Keratinocyte (primary cell): ENCODE results near the gene ELAVL2. TPM values are rescaled to one million over a fixed set of nuclear protein-coding genes. Genes with fewer than 3 reads are reported as not detected.

ENCODE experiments used
- DNase-seq: peaks from one replicate; pipeline ENCODE4 v3.0.0-alpha.2; 2011; ENCODE audit warnings: low read depth, missing footprints, low spot score
- FAIRE-seq: peaks from 2 replicates; lab custom pipeline; 2011; peaks lifted over from hg19 to GRCh38; lab: Jason Lieb, UNC
- H2AFZ ChIP-seq: 2 replicates; pipeline ENCODE4 v1.6.0; 2012; ENCODE audit warnings: low read length, control low read depth, inconsistent platforms; ENCODE audit not compliant: control insufficient read depth
- H3K27ac ChIP-seq: 2 replicates; pipeline ENCODE4 v1.5.1; 2011; ENCODE audit warnings: low read length; ENCODE audit not compliant: control insufficient read depth, insufficient read depth
- H3K27me3 ChIP-seq: 3 replicates; pipeline ENCODE4 v1.6.0; 2011; ENCODE audit warnings: low read length; ENCODE audit not compliant: control insufficient read depth, insufficient read depth; ENCODE audit errors: extremely low read depth
- H3K36me3 ChIP-seq, 2 experiments: 2 replicates in 1 of 2; 3 replicates in 1 of 2; pipeline ENCODE4 v1.5.1; 2011; ENCODE audit warnings: low read length in 2 of 2, mild to moderate bottlenecking in 1 of 2; ENCODE audit not compliant: control insufficient read depth in 2 of 2, insufficient read depth in 2 of 2; ENCODE audit errors: extremely low read depth in 1 of 2
- H3K4me1 ChIP-seq: 3 replicates; pipeline ENCODE4 v1.5.1; 2011; ENCODE audit warnings: low read length; ENCODE audit not compliant: control insufficient read depth, insufficient read depth; ENCODE audit errors: extremely low read depth
- H3K4me2 ChIP-seq: 3 replicates; pipeline ENCODE4 v1.6.0; 2011; ENCODE audit warnings: low read depth, low read length; ENCODE audit not compliant: control insufficient read depth, insufficient read depth; ENCODE audit errors: extremely low read depth
- H3K4me3 ChIP-seq, 3 experiments: fragments of 200-600 bp in 1 of 3; sonication (generic) in 1 of 3; 2 replicates in 2 of 3; 3 replicates in 1 of 3; pipeline ENCODE4 v1.5.1; 2011 to 2016; ENCODE audit warnings: low read length in 3 of 3, mild to moderate bottlenecking in 3 of 3, control low read depth in 2 of 3, inconsistent platforms in 1 of 3, low read depth in 1 of 3, mixed read lengths in 1 of 3, mixed run types in 1 of 3, moderate library complexity in 1 of 3; ENCODE audit not compliant: control insufficient read depth in 2 of 3, insufficient read depth in 2 of 3; ENCODE audit errors: extremely low read depth in 1 of 3
- H3K79me2 ChIP-seq: 2 replicates; pipeline ENCODE4 v1.6.0; 2012; ENCODE audit warnings: low read length; ENCODE audit not compliant: control insufficient read depth, insufficient read depth
- H3K9ac ChIP-seq: 3 replicates; pipeline ENCODE4 v1.6.0; 2011; ENCODE audit warnings: low read length; ENCODE audit not compliant: control insufficient read depth, insufficient read depth; ENCODE audit errors: extremely low read depth
- H3K9me1 ChIP-seq: 3 replicates; pipeline ENCODE4 v1.6.0; 2011; ENCODE audit warnings: low read length; ENCODE audit not compliant: control insufficient read depth, insufficient read depth; ENCODE audit errors: extremely low read depth
- H3K9me3 ChIP-seq: 2 replicates; pipeline ENCODE4 v1.5.1; 2012; ENCODE audit warnings: low read depth, low read length; ENCODE audit not compliant: control insufficient read depth
- H4K20me1 ChIP-seq: 3 replicates; pipeline ENCODE4 v1.6.0; 2011; ENCODE audit warnings: low read length; ENCODE audit not compliant: control insufficient read depth, insufficient read depth; ENCODE audit errors: extremely low read depth
- EZH2 ChIP-seq: IDR thresholded peaks from one replicate; pipeline ENCODE4 v1.6.1; 2012; ENCODE audit warnings: inconsistent platforms, mild to moderate bottlenecking, low read length, moderate library complexity
- dilution Hi-C: fragments of 300-500 bp; cut with MboI; formaldehyde crosslinking; loops from one replicate; pipeline ENCODE4 v1.7.0; 2020; ENCODE audit warnings: low sequenced_read_pairs; ENCODE audit not compliant: extremely low pct_ligation_motif_present
- polyA plus RNA-seq, 5 experiments: library from polyadenylated mRNA; depleted of rRNA in 3 of 5; stranded (reverse) in 3 of 5; stranded (forward) in 1 of 5; unstranded in 1 of 5; fragments of >200 nt; gene quantifications; 1 replicate in 1 of 5; 2 replicates in 3 of 5; 3 replicates in 1 of 5; pipeline versions ENCODE4 v1.2.1 to v1.2.3, GENCODE V29; 2011 to 2012; ENCODE audit warnings: missing spikeins in 2 of 5, low read depth in 1 of 5, low replicate concordance in 1 of 5
- TF ChIP-seq, protein P1 (sequence below), 3 experiments: IDR thresholded peaks in 1 of 3; conservative IDR thresholded peaks in 1 of 3; optimal IDR thresholded peaks in 1 of 3; 2 replicates in 2 of 3; 3 replicates in 1 of 3; pipeline versions ENCODE3 to v1.5.1; 2011; ENCODE audit warnings: low read length in 3 of 3, mild to moderate bottlenecking in 3 of 3, moderate library complexity in 2 of 3, control low read depth in 1 of 3, inconsistent platforms in 1 of 3; ENCODE audit not compliant: insufficient read depth in 2 of 3; ENCODE audit errors: extremely low read depth in 1 of 3

Gene ELAVL2
- polyA plus RNA-seq, 1 donor (not counting 4 experiments of a cell fraction or from before 2014, with no cell fraction given) = 4.3 TPM

- FAIRE-seq = no peak
- dilution Hi-C loops = no loop called here
Observed at GRCh38 chr9:23669776-23670175, 156.3 kb downstream of the ELAVL2 start.

GRCh38 chr9:23665635-23666034 is 160.4 kb downstream of the ELAVL2 start:
- dilution Hi-C loops = no loop called here
- no peak overlapping the region for H3K4me2 ChIP-seq
- no peak for TF ChIP-seq EZH2
- TF ChIP-seq, protein P1, sequence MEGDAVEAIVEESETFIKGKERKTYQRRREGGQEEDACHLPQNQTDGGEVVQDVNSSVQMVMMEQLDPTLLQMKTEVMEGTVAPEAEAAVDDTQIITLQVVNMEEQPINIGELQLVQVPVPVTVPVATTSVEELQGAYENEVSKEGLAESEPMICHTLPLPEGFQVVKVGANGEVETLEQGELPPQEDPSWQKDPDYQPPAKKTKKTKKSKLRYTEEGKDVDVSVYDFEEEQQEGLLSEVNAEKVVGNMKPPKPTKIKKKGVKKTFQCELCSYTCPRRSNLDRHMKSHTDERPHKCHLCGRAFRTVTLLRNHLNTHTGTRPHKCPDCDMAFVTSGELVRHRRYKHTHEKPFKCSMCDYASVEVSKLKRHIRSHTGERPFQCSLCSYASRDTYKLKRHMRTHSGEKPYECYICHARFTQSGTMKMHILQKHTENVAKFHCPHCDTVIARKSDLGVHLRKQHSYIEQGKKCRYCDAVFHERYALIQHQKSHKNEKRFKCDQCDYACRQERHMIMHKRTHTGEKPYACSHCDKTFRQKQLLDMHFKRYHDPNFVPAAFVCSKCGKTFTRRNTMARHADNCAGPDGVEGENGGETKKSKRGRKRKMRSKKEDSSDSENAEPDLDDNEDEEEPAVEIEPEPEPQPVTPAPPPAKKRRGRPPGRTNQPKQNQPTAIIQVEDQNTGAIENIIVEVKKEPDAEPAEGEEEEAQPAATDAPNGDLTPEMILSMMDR (optimal IDR thresholded peaks at IDR 0.05 in 1 of 3, IDR thresholded peaks at IDR 0.05 in 1 of 3, conservative IDR thresholded peaks at IDR 0.05 in 1 of 3; ENCODE audit: extremely low read depth in 1 of 3, insufficient read depth in 2 of 3, low read length in 3 of 3) = no peak
- H3K79me2 ChIP-seq = no peaks in the 10 kb centered on the region
- H3K9ac ChIP-seq = no peak overlapping the region
- no peak overlapping the region for H3K4me3 ChIP-seq
- no peaks in the 10 kb centered on the region for H3K9me3 ChIP-seq
- no peak overlapping the region for H2AFZ ChIP-seq
- no peaks in the 10 kb centered on the region for H3K9me1 ChIP-seq
- H3K27ac ChIP-seq = no peak overlapping the region
- no peaks in the 10 kb centered on the region for H3K27me3 ChIP-seq
- H3K4me1 ChIP-seq = peaks cover 11% of the 10 kb centered on the region
- DNase-seq = no peak
- H3K36me3 ChIP-seq = peaks cover 0 to 5% of the 10 kb centered on the region in 2 experiments
- H4K20me1 ChIP-seq = no peaks in the 10 kb centered on the region
- no peak for FAIRE-seq

More at GRCh38 chr9:23669776-23670175, 156.3 kb downstream of the ELAVL2 start:
- TF ChIP-seq, protein P1 (optimal IDR thresholded peaks at IDR 0.05 in 1 of 3, IDR thresholded peaks at IDR 0.05 in 1 of 3, conservative IDR thresholded peaks at IDR 0.05 in 1 of 3; ENCODE audit: extremely low read depth in 1 of 3, insufficient read depth in 2 of 3, low read length in 3 of 3) = no peak
- no peak for TF ChIP-seq EZH2
- no peaks in the 10 kb centered on the region for H3K9me1 ChIP-seq
- no peak overlapping the region for H3K4me2 ChIP-seq
- H3K4me1 ChIP-seq = peaks cover 7% of the 10 kb centered on the region
- H3K27ac ChIP-seq = no peak overlapping the region
- no peaks in the 10 kb centered on the region for H3K27me3 ChIP-seq
- no peaks in the 10 kb centered on the region for H3K79me2 ChIP-seq
- no peak overlapping the region for H3K4me3 ChIP-seq
- no peak overlapping the region for H3K9ac ChIP-seq
- no peaks in the 10 kb centered on the region for H4K20me1 ChIP-seq
- H2AFZ ChIP-seq = no peak overlapping the region
- no peak for DNase-seq
- no peaks in the 10 kb centered on the region for H3K9me3 ChIP-seq
- H3K36me3 ChIP-seq = peaks cover 0 to 3% of the 10 kb centered on the region in 2 experiments
